NB4 (cell line): Measurements from ENCODE around the gene SACS.

Experiments used
- CTCF ChIP-seq: IDR thresholded peaks from one replicate; pipeline ENCODE4 v1.5.1; 2012; ENCODE audit warnings: low read depth, low read length
- MAX ChIP-seq: IDR thresholded peaks from 2 replicates; pipeline ENCODE4 v1.6.1; 2011; ENCODE audit warnings: low read depth, low read length
- MYC ChIP-seq: IDR thresholded peaks from 2 replicates; pipeline ENCODE4 v1.6.1; 2011; ENCODE audit warnings: low read depth, low read length
- POLR2A ChIP-seq: IDR thresholded peaks from 2 replicates; pipeline ENCODE4 v1.6.1; 2011; ENCODE audit warnings: mild to moderate bottlenecking; ENCODE audit not compliant: insufficient read length; ENCODE audit errors: extremely low read depth

GRCh38 chr13:23411706-23412105 is 21.8 kb downstream of the SACS start:
- TF ChIP-seq MAX (no peak), CTCF (no peak), POLR2A (no peak), MYC (no peak)
